Cardiac septum (tissue), 1 donor: Measurements from ENCODE around the gene MTCH1. TPM values are rescaled to one million over a fixed set of nuclear protein-coding genes. Genes with fewer than 3 reads are reported as not detected.
"Not testable (repeated sequence)": the region's sequence is repeated elsewhere in the genome, so short reads cannot be mapped to it uniquely, and the experiment has no call there.

Experiments used
- DNase-seq: peaks from one replicate; pipeline ENCODE4 v3.0.0-alpha.2; 2020; ENCODE audit warnings: low spot score
- intact Hi-C: fragments of 100-400 bp; cut with DNase I; formaldehyde crosslinking; loops from one replicate; pipeline ENCODE4 v1.14.0; 2022
- total RNA-seq: library from RNA; stranded (reverse); fragmentation: NEBNext Ultra II Directional; extraction: Animal tissue kit (Norgen Biotek cat#: 25700); gene quantifications from one replicate; pipeline ENCODE4 v1.2.1, GENCODE V29; 2021
- donor health status: DM: no; HTN: no; CAD: no.

MTCH1 gene
- total RNA-seq, 1 donor from 2014 or later = 139 TPM

- no peak for DNase-seq
- intact Hi-C loops = no loop called here
These were observed 13.7 kb upstream of the MTCH1 start for GRCh38 chr6:36999751-37000125.

- no peak for DNase-seq
- intact Hi-C loops = no loop called here
These were observed 13.2 kb upstream of the MTCH1 start for GRCh38 chr6:36999061-36999750.

GRCh38 chr6:36998723-36999038 lies 12.7 kb upstream of the MTCH1 start:
- no peak for DNase-seq
- intact Hi-C loops = no loop called here

GRCh38 chr6:36997811-36998722 lies 12.1 kb upstream of the MTCH1 start:
- intact Hi-C loops = no loop called here
- DNase-seq = no peak

- intact Hi-C loops, DNase-seq: not testable (repeated sequence)
These were observed 4.4 kb upstream of the MTCH1 start for GRCh38 chr6:36990401-36990800.

GRCh38 chr6:36989264-36989663 lies 3.3 kb upstream of the MTCH1 start:
- intact Hi-C loops = no loop called here
- no peak for DNase-seq

- DNase-seq = no peak
- intact Hi-C loops = no loop called here
These were observed 680 bp upstream of the MTCH1 start for GRCh38 chr6:36986704-36987047.

- intact Hi-C loops = no loop called here
- DNase-seq = no peak
These were observed 584 bp downstream of the MTCH1 start for GRCh38 chr6:36985417-36985807.

GRCh38 chr6:36984581-36985416 lies 1.2 kb downstream of the MTCH1 start:
- intact Hi-C loops = no loop called here
- no peak for DNase-seq

- no peak for DNase-seq
- intact Hi-C loops = no loop called here
These were observed 2.5 kb downstream of the MTCH1 start for GRCh38 chr6:36983538-36983937.

- intact Hi-C loops = loop anchor here (2.0 kb wide), 1 partner anchor 96 kb away; the partner anchor contains the start of gene C6orf89
- DNase-seq = no peak
These were observed 4.9 kb downstream of the MTCH1 start for GRCh38 chr6:36980876-36981619.

- no peak for DNase-seq
- intact Hi-C loops = loop anchor here (2.0 kb wide), 1 partner anchor 95 kb away; the partner anchor contains the start of gene C6orf89
These were observed 5.9 kb downstream of the MTCH1 start for GRCh38 chr6:36980129-36980528.

GRCh38 chr6:36979347-36979742 lies 6.7 kb downstream of the MTCH1 start:
- no peak for DNase-seq
- intact Hi-C loops = loop anchor here (5.0 kb wide), 2 partner anchors 72 to 212 kb away; no protein-coding TSS in a partner anchor

GRCh38 chr6:36978421-36979346 lies 7.3 kb downstream of the MTCH1 start:
- no peak for DNase-seq
- intact Hi-C loops = loop anchor here (5.0 kb wide), 2 partner anchors 71 to 211 kb away; no protein-coding TSS in a partner anchor

GRCh38 chr6:36977470-36977941 lies 8.5 kb downstream of the MTCH1 start:
- intact Hi-C loops = loop anchor here (5.0 kb wide), 2 partner anchors 70 to 210 kb away; no protein-coding TSS in a partner anchor
- DNase-seq = no peak

GRCh38 chr6:36976931-36977330 lies 9.1 kb downstream of the MTCH1 start:
- no peak for DNase-seq
- intact Hi-C loops = loop anchor here (5.0 kb wide), 2 partner anchors 70 to 210 kb away; no protein-coding TSS in a partner anchor

- DNase-seq = no peak
- intact Hi-C loops = loop anchor here (5.0 kb wide), 2 partner anchors 69 to 209 kb away; no protein-coding TSS in a partner anchor
These were observed 9.5 kb downstream of the MTCH1 start for GRCh38 chr6:36976509-36976908.

GRCh38 chr6:36976007-36976264 lies 10.1 kb downstream of the MTCH1 start:
- DNase-seq = no peak
- intact Hi-C loops = loop anchor here (5.0 kb wide), 2 partner anchors 69 to 209 kb away; no protein-coding TSS in a partner anchor
